ENCODE results near the gene USP3.
"Not testable (repeated sequence)": the region's sequence is repeated elsewhere in the genome, so short reads cannot be mapped to it uniquely, and the experiment has no call there.

USP3 gene

GRCh38 chr15:63513728-63514127 lies 9.3 kb downstream of the USP3 start:
- no peak for DNase-seq (ENCODE audit: low spot score)

GRCh38 chr15:63514531-63514943 lies 10.1 kb downstream of the USP3 start:
- DNase-seq (ENCODE audit: low spot score), result no peak

DNA sequence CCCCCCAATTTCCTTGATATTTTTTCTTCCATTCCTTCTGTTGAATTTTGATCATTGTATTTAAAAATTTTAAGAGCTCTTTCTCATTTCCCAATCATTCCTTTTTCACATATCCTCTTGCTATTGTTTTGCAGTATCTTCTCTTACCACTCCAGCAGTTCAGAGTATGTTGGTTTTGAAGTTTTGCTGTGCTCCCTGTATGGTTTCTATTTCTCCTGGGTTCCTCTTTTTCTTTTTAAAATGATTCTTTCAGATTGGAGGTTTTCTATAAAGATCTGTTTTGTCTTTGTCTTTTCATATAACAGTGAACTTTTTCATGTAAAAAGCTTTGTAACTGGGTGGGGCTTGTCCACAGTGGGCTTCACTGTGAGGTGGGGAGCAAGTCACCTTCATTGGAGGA lies 12.8 kb downstream of the USP3 start:
- DNase-seq (ENCODE audit: low spot score), result no peak

- no peak for DNase-seq (ENCODE audit: low spot score)
Measured at GRCh38 chr15:63517628-63518027, 13.2 kb downstream of the USP3 start.

GRCh38 chr15:63519041-63519440 lies 14.6 kb downstream of the USP3 start:
- no peak for DNase-seq (ENCODE audit: low spot score)

DNA sequence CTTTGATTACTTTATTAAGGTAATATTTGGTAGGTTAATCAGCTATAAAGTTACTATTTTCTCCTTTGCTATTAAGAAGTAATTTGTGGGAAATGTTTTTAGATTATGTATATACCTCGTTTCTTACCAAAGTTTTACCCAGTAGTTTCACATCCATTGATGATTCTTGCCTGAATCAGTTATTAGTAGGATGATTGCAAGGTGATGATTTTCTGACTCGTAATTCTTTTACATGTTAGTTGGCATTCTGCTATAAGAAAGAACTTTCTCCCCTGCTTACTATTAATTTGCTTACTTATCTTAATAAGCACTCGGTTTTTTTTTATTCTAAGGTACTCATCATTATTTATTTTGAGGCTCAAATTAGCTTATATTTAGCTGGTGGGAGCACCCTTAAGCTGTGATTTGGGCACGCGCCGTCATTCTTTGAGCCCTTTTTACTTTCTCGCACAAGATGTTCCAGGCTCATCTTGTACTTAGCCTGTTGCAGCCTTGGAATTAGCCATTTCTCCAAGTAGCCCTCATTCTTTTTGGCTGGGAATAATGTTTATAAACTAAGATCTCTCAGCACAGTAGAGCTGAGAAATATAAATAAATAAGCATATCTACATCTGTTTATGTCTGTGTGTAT lies 15.3 kb downstream of the USP3 start:
- no peak for DNase-seq (ENCODE audit: low spot score)

GRCh38 chr15:63520462-63520861 lies 16.1 kb downstream of the USP3 start:
- DNase-seq (ENCODE audit: low spot score), result not testable (repeated sequence)

GRCh38 chr15:63522225-63522578 lies 17.8 kb downstream of the USP3 start:
- no peak for DNase-seq (ENCODE audit: low spot score)

- no peak for DNase-seq (ENCODE audit: low spot score)
Measured at GRCh38 chr15:63523306-63523990, 19.1 kb downstream of the USP3 start.

GRCh38 chr15:63524316-63525015 lies 20.1 kb downstream of the USP3 start:
- DNase-seq (ENCODE audit: low spot score), result no peak

DNA sequence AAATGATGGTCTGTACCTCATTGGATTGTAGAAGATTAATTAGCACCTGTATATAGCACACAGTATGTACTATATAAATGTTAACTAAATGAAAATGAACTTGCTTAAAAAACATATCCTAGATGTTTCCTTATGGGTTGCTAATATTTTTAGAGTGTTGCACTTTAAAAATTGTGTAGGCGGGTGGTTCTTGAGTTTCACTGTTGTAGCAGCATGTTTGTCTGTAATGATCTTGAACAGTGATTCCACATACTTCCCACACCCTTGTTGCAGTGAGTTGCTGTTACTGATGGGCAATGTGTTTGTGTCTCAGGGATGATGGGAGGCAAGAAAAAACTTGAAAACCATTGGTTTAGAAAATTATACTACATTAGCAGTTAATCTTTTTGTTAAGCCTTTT lies 22.0 kb downstream of the USP3 start:
- DNase-seq (ENCODE audit: low spot score), result no peak

- no peak for DNase-seq (ENCODE audit: low spot score)
Measured at GRCh38 chr15:63528138-63528659, 23.8 kb downstream of the USP3 start.

GRCh38 chr15:63530235-63530634 lies 25.8 kb downstream of the USP3 start:
- DNase-seq (ENCODE audit: low spot score), result no peak

DNA sequence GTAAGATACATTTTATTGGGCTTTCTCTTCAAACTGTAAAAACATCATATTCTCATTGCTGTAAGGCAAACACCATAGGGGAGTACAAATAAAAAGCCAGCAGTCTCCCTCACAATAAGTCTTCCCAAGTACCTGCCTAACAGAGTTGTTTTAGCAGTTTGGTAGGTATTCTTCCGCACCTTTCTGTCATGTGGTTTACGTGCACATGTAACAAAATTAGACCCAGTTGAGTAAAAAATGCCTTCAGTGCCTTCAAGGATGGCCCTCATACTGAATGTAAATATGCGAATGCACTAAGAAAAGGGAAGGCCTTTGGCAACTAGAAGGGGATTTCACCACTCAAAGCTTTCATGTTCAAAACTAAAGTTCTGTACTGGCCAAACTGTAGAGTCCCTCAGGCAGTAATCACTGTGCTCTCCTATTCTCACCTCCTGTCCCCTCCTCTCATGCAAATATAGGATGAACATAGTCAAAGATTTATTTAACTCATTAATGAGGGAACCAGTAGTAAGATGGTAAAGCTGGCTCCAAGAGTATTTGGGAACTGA lies 26.4 kb downstream of the USP3 start:
- DNase-seq (ENCODE audit: low spot score), result no peak

- no peak for DNase-seq (ENCODE audit: low spot score)
Measured at GRCh38 chr15:63531586-63531985, 27.2 kb downstream of the USP3 start.

DNA sequence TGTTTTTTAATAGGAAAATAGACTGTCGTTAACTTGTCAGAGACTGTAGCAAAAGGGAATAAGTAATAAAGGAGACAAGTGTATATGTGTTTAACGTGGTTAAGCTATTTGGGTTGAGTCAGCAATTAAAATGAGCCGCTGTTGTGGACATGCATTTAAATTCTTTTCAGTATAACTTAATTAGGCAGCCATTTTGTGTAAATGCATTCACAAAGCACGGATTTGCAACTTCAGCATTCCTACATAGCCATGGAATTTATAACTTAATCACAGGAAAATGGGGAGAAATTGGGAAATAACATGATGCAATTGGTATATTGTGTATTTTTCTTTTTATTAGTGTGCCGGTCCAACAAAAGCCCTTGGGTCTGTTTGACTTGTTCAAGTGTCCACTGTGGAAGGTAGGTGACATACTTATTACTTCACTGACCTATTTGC lies 27.9 kb downstream of the USP3 start:
- no peak for DNase-seq (ENCODE audit: low spot score)

DNA sequence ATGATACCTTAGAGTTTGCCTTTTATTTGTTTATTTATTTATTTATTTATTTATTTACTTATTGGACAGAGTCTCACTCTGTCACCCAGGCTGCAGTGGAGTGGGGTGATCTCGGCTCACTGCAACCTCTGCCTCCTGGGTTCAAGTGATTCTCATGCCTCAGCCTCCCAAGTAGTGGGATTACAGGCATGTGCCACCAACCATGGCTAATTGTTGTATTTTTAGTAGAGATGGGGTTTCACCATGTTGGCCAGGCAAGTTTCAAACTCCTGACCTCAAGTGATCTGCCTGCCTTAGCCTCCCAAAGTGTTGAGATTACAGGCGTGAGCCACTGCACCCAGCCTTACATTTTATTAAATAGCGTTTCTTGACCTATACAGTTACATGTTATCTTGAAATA lies 30.5 kb downstream of the USP3 start:
- not testable (repeated sequence) for DNase-seq (ENCODE audit: low spot score)

GRCh38 chr15:63535689-63536088 lies 31.3 kb downstream of the USP3 start:
- DNase-seq (ENCODE audit: low spot score), result no peak

- no peak for DNase-seq (ENCODE audit: low spot score)
Measured at GRCh38 chr15:63538876-63539275, 34.5 kb downstream of the USP3 start.

- no peak for DNase-seq (ENCODE audit: low spot score)
Measured at GRCh38 chr15:63539521-63539920, 35.1 kb downstream of the USP3 start.

GRCh38 chr15:63539998-63540397 lies 35.6 kb downstream of the USP3 start:
- no peak for DNase-seq (ENCODE audit: low spot score)

DNA sequence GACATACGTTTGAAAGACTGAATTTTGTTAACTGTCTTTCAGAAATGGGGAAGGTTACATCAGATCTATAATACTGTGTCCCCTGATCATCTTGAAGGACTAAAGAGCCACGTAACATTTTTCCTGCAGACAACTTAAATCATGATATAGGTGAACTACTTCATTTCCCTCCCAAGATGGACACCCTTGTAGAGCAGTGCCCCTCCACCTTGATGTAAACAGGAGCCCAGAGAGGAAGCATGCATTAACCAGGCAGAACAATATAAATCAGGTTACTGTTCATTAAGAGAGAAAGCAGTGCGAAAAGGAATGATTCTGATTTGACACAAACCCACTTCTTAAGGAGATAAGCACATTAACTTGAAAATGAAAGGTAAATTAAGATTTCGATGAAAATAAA lies 36.1 kb downstream of the USP3 start:
- no peak for DNase-seq (ENCODE audit: low spot score)

Measured in HuH-7.5 (cell line).